ENCODE data around the gene UPK3A. TPM values are rescaled to one million over a fixed set of nuclear protein-coding genes. Genes with fewer than 3 reads are reported as not detected.

UPK3A gene
- total RNA-seq, 2 experiments from 2014 or later, result not detected

DNA sequence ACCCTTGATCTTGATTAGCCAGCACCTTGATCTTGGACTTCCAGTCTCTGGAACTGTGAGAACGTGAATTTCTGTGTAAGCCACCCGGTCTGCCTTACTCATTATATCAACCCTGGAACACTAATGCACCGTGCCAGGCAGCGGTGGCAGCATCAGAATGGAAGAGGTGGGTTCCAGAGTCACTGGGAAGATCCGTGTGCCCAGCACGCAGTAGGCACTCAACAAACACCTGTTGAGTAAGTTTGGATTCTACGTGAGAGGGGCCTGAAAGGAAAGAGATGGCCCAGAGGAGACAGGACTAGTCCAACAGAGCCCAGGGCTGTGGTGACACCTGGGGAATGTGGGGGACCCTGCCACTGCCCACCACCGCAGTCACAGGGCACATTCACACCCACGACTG lies 6.6 kb upstream of the UPK3A start:
- ChIA-PET CTCF (no interaction called here), POLR2A (no interaction called here)
- Mint-ChIP-seq H3K4me3 (no peak overlapping the region), H3K9me3 (no peaks in the 10 kb centered on the region), H3K27ac (no peak overlapping the region), H3K27me3 (peaks cover under 1% of the 10 kb centered on the region), H3K4me1 (ENCODE audit: low read depth) (peaks cover 12% of the 10 kb centered on the region), H3K36me3 (ENCODE audit: low read depth) (no peaks in the 10 kb centered on the region)
- no peak overlapping the region for H3K4me3 ChIP-seq (ENCODE audit: low read length)
- TF ChIP-seq CTCF (IDR thresholded peaks at IDR 0.05), result no peak
- H3K9me3 ChIP-seq (ENCODE audit: control insufficient read depth in 1 of 2, insufficient read depth in 1 of 2, low read length in 2 of 2), result no peaks in the 10 kb centered on the region
- no peaks in the 10 kb centered on the region for H3K36me3 ChIP-seq (ENCODE audit: insufficient read depth, low read length)
- H3K27ac ChIP-seq (ENCODE audit: low read depth in 1 of 2, low read length in 2 of 2), result no peak overlapping the region
- peaks cover 7% of the 10 kb centered on the region for H3K4me1 ChIP-seq (ENCODE audit: insufficient read depth, low read length)
- intact Hi-C loops (cut with DNase I, micrococcal nuclease), result no loop called here
- no peaks in the 10 kb centered on the region for H3K27me3 ChIP-seq (ENCODE audit: control insufficient read depth in 1 of 2, insufficient read depth in 2 of 2, low read length in 2 of 2)
- DNase-seq (no peak), ATAC-seq (ENCODE audit: poor library complexity) (no peak)

- Histone ChIP-seq H3K4me1 (ENCODE audit: insufficient read depth, low read length) (peaks cover 19% of the 10 kb centered on the region), H3K27me3 (ENCODE audit: control insufficient read depth in 1 of 2, insufficient read depth in 2 of 2, low read length in 2 of 2) (peaks cover 4 to 12% of the 10 kb centered on the region in 2 experiments), H3K9me3 (ENCODE audit: control insufficient read depth in 1 of 2, insufficient read depth in 1 of 2, low read length in 2 of 2) (no peaks in the 10 kb centered on the region), H3K27ac (ENCODE audit: low read depth in 1 of 2, low read length in 2 of 2) (no peak overlapping the region), H3K36me3 (ENCODE audit: insufficient read depth, low read length) (no peaks in the 10 kb centered on the region), H3K4me3 (ENCODE audit: low read length) (no peak overlapping the region)
- TF ChIP-seq CTCF (IDR thresholded peaks at IDR 0.05), result no peak
- CTCF ChIA-PET, result no interaction called here
- Mint-ChIP-seq H3K27me3 (peaks cover 10% of the 10 kb centered on the region), H3K4me1 (ENCODE audit: low read depth) (peaks cover 12% of the 10 kb centered on the region), H3K36me3 (ENCODE audit: low read depth) (no peaks in the 10 kb centered on the region), H3K27ac (no peak overlapping the region), H3K9me3 (no peaks in the 10 kb centered on the region), H3K4me3 (no peak overlapping the region)
- ATAC-seq (ENCODE audit: poor library complexity) (no peak), DNase-seq (no peak)
- intact Hi-C loops (cut with DNase I, micrococcal nuclease), result no loop called here
- POLR2A ChIA-PET, result no interaction called here
These were observed 4.2 kb upstream of the UPK3A start for GRCh38 chr22:45280587-45280980.

- Histone ChIP-seq H3K4me1 (ENCODE audit: insufficient read depth, low read length) (peaks cover 19% of the 10 kb centered on the region), H3K9me3 (ENCODE audit: control insufficient read depth in 1 of 2, insufficient read depth in 1 of 2, low read length in 2 of 2) (no peaks in the 10 kb centered on the region), H3K27ac (ENCODE audit: low read depth in 1 of 2, low read length in 2 of 2) (no peak overlapping the region), H3K36me3 (ENCODE audit: insufficient read depth, low read length) (no peaks in the 10 kb centered on the region), H3K4me3 (ENCODE audit: low read length) (no peak overlapping the region), H3K27me3 (ENCODE audit: control insufficient read depth in 1 of 2, insufficient read depth in 2 of 2, low read length in 2 of 2) (peaks cover 4 to 12% of the 10 kb centered on the region in 2 experiments)
- H3K36me3 Mint-ChIP-seq (ENCODE audit: low read depth), result no peaks in the 10 kb centered on the region
- ATAC-seq (ENCODE audit: poor library complexity) (no peak), DNase-seq (no peak)
- CTCF ChIA-PET, result no interaction called here
- H3K4me3 Mint-ChIP-seq, result no peak overlapping the region
- intact Hi-C loops (cut with DNase I, micrococcal nuclease), result no loop called here
- no peak overlapping the region for H3K27ac Mint-ChIP-seq
- H3K9me3 Mint-ChIP-seq, result no peaks in the 10 kb centered on the region
- TF ChIP-seq CTCF (IDR thresholded peaks at IDR 0.05), result no peak
- H3K27me3 Mint-ChIP-seq, result peaks cover 10% of the 10 kb centered on the region
- POLR2A ChIA-PET, result no interaction called here
- H3K4me1 Mint-ChIP-seq (ENCODE audit: low read depth), result peaks cover 12% of the 10 kb centered on the region
These were observed 3.7 kb upstream of the UPK3A start for GRCh38 chr22:45281010-45281409.

All from CD4-positive, alpha-beta T cell (primary cell).